GM18951 (cell line): ENCODE measurements around the gene ULBP1.
"Not testable (repeated sequence)": the region's sequence is repeated elsewhere in the genome, so short reads cannot be mapped to it uniquely, and the experiment has no call there.

Experiments used
- POLR2A ChIP-seq: IDR thresholded peaks from 4 replicates; pipeline ENCODE4 v1.6.1; 2011; ENCODE audit warnings: mild to moderate bottlenecking; ENCODE audit not compliant: insufficient read length, insufficient read depth; ENCODE audit errors: extremely low read depth
- in situ Hi-C: fragments of 300-500 bp; cut with MboI; formaldehyde crosslinking; loops from one replicate; pipeline ENCODE4 v1.12.0; 2022; ENCODE audit warnings: low sequenced_read_pairs, mixed read lengths, inconsistent platforms; ENCODE audit not compliant: unreplicated experiment

The ULBP1 gene

GRCh38 chr6:149963462-149964307 lies at the start of gene ULBP1:
TSS of gene ULBP1 (plus strand) at chr6:149963943. CDS start at chr6:149964050, 107 bp downstream.
- in situ Hi-C loops: no loop called here

GRCh38 chr6:149915970-149916865 lies 47.5 kb upstream of the ULBP1 start:
- in situ Hi-C loops: no loop called here
- no peak for TF ChIP-seq POLR2A

More at GRCh38 chr6:149963462-149964307, at the start of gene ULBP1:
- no peak for TF ChIP-seq POLR2A

- in situ Hi-C loops: no loop called here
- TF ChIP-seq POLR2A: no peak
Measured at GRCh38 chr6:149917679-149918078, 46.1 kb upstream of the ULBP1 start.

- in situ Hi-C loops: no loop called here
- no peak for TF ChIP-seq POLR2A
Measured at GRCh38 chr6:149918151-149918905, 45.4 kb upstream of the ULBP1 start.

GRCh38 chr6:149919126-149919833 lies 44.5 kb upstream of the ULBP1 start:
- in situ Hi-C loops: not testable (repeated sequence)

GRCh38 chr6:149919834-149920225 lies 43.9 kb upstream of the ULBP1 start:
- in situ Hi-C loops: no loop called here
- TF ChIP-seq POLR2A: no peak

GRCh38 chr6:149921361-149921760 lies 42.4 kb upstream of the ULBP1 start:
- no peak for TF ChIP-seq POLR2A
- in situ Hi-C loops: no loop called here

- in situ Hi-C loops: not testable (repeated sequence)
Measured at GRCh38 chr6:149922091-149922490, 41.7 kb upstream of the ULBP1 start.

GRCh38 chr6:149922642-149923326 lies 41.0 kb upstream of the ULBP1 start, which contains the start of gene RAET1G:
TSS of gene RAET1G (minus strand) at chr6:149923121. CDS start at chr6:149923010, 111 bp downstream.
- in situ Hi-C loops: no loop called here
- TF ChIP-seq POLR2A: no peak

- in situ Hi-C loops: no loop called here
- TF ChIP-seq POLR2A: no peak
Measured at GRCh38 chr6:149923327-149923986, 40.3 kb upstream of the ULBP1 start.

- TF ChIP-seq POLR2A: no peak
- in situ Hi-C loops: no loop called here
Measured at GRCh38 chr6:149924206-149924932, 39.4 kb upstream of the ULBP1 start.

GRCh38 chr6:149924933-149925252 lies 38.9 kb upstream of the ULBP1 start:
- no peak for TF ChIP-seq POLR2A
- in situ Hi-C loops: no loop called here
